Measurements from ENCODE around the gene STPG4.

STPG4 gene

GRCh38 chr2:47087051-47087450 is 68.1 kb downstream of the STPG4 start:
- Histone ChIP-seq H3K4me1 (ENCODE audit: insufficient read depth, low read length) (peaks cover 8% of the 10 kb centered on the region), H3K4me3 (ENCODE audit: low read length) (no peak overlapping the region), H3K36me3 (ENCODE audit: insufficient read depth, low read length) (no peaks in the 10 kb centered on the region), H3K9ac (ENCODE audit: low read depth, low read length) (no peak overlapping the region), H3K27me3 (ENCODE audit: insufficient read depth, low read length) (no peaks in the 10 kb centered on the region; the same call in 1 of the 2 replicates), H3K27ac (ENCODE audit: low read depth, low read length) (no peak overlapping the region), H3K9me3 (ENCODE audit: insufficient read depth, low read depth, low read length) (no peaks in the 10 kb centered on the region)
- WGBS = 92% methylated on average over 3 of the region's 3 CpGs

- no peak overlapping the region for H3K27ac ChIP-seq (ENCODE audit: low read depth, low read length)
- 89% methylated on average over 6 of the region's 6 CpGs for WGBS
- peaks cover 8% of the 10 kb centered on the region for H3K4me1 ChIP-seq (ENCODE audit: insufficient read depth, low read length)
Measured at GRCh38 chr2:47086571-47086970, 68.5 kb downstream of the STPG4 start.

GRCh38 chr2:47086054-47086471 is 69.0 kb downstream of the STPG4 start:
- Histone ChIP-seq H3K9ac (ENCODE audit: low read depth, low read length) (no peak overlapping the region), H3K9me3 (ENCODE audit: insufficient read depth, low read depth, low read length) (no peaks in the 10 kb centered on the region), H3K4me3 (ENCODE audit: low read length) (no peak overlapping the region), H3K27me3 (ENCODE audit: insufficient read depth, low read length) (no peaks in the 10 kb centered on the region; the same call in 1 of the 2 replicates), H3K27ac (ENCODE audit: low read depth, low read length) (no peak overlapping the region), H3K4me1 (ENCODE audit: insufficient read depth, low read length) (peaks cover 5% of the 10 kb centered on the region; the same call in 1 of the 2 replicates), H3K36me3 (ENCODE audit: insufficient read depth, low read length) (no peaks in the 10 kb centered on the region)
- WGBS = 85% methylated on average over 9 of the region's 9 CpGs

More at GRCh38 chr2:47086571-47086970, 68.5 kb downstream of the STPG4 start:
- Histone ChIP-seq H3K9ac (ENCODE audit: low read depth, low read length) (no peak overlapping the region), H3K27me3 (ENCODE audit: insufficient read depth, low read length) (no peaks in the 10 kb centered on the region; the same call in 1 of the 2 replicates), H3K4me3 (ENCODE audit: low read length) (no peak overlapping the region), H3K9me3 (ENCODE audit: insufficient read depth, low read depth, low read length) (no peaks in the 10 kb centered on the region), H3K36me3 (ENCODE audit: insufficient read depth, low read length) (no peaks in the 10 kb centered on the region)

- H3K27me3 ChIP-seq (ENCODE audit: insufficient read depth, low read length) = no peaks in the 10 kb centered on the region; the same call in 1 of the 2 replicates
- peaks cover 5% of the 10 kb centered on the region for H3K4me1 ChIP-seq (ENCODE audit: insufficient read depth, low read length)
- no peaks in the 10 kb centered on the region for H3K9me3 ChIP-seq (ENCODE audit: insufficient read depth, low read depth, low read length)
- no peak overlapping the region for H3K4me3 ChIP-seq (ENCODE audit: low read length)
- H3K36me3 ChIP-seq (ENCODE audit: insufficient read depth, low read length) = no peaks in the 10 kb centered on the region
- 90% methylated on average over 17 of the region's 17 CpGs for WGBS
- no peak overlapping the region for H3K9ac ChIP-seq (ENCODE audit: low read depth, low read length)
- no peak overlapping the region for H3K27ac ChIP-seq (ENCODE audit: low read depth, low read length)
Measured at GRCh38 chr2:47083886-47084687, 71.0 kb downstream of the STPG4 start.

- Histone ChIP-seq H3K27ac (ENCODE audit: low read depth, low read length) (no peak overlapping the region), H3K9me3 (ENCODE audit: insufficient read depth, low read depth, low read length) (no peaks in the 10 kb centered on the region), H3K4me3 (ENCODE audit: low read length) (no peak overlapping the region), H3K36me3 (ENCODE audit: insufficient read depth, low read length) (no peaks in the 10 kb centered on the region), H3K4me1 (ENCODE audit: insufficient read depth, low read length) (peaks cover 10% of the 10 kb centered on the region), H3K9ac (ENCODE audit: low read depth, low read length) (no peak overlapping the region), H3K27me3 (ENCODE audit: insufficient read depth, low read length) (no peaks in the 10 kb centered on the region)
- WGBS = 90% methylated on average over 3 of the region's 3 CpGs
Measured at GRCh38 chr2:47083485-47083884, 71.6 kb downstream of the STPG4 start.

- Histone ChIP-seq H3K9ac (ENCODE audit: low read depth, low read length) (no peak overlapping the region), H3K27ac (ENCODE audit: low read depth, low read length) (no peak overlapping the region), H3K36me3 (ENCODE audit: insufficient read depth, low read length) (no peaks in the 10 kb centered on the region), H3K4me3 (ENCODE audit: low read length) (no peak overlapping the region), H3K27me3 (ENCODE audit: insufficient read depth, low read length) (no peaks in the 10 kb centered on the region), H3K4me1 (ENCODE audit: insufficient read depth, low read length) (peaks cover 10% of the 10 kb centered on the region), H3K9me3 (ENCODE audit: insufficient read depth, low read depth, low read length) (no peaks in the 10 kb centered on the region)
- WGBS = 95% methylated on average over 6 of the region's 6 CpGs
Measured at GRCh38 chr2:47083005-47083404, 72.1 kb downstream of the STPG4 start.

GRCh38 chr2:47080888-47081301 is 74.2 kb downstream of the STPG4 start:
- Histone ChIP-seq H3K27ac (ENCODE audit: low read depth, low read length) (no peak overlapping the region), H3K9ac (ENCODE audit: low read depth, low read length) (no peak overlapping the region)
- WGBS = 94% methylated on average over 7 of the region's 7 CpGs

GRCh38 chr2:47079515-47080412 is 75.3 kb downstream of the STPG4 start:
- peaks cover 30% of the 10 kb centered on the region for H3K4me1 ChIP-seq (ENCODE audit: insufficient read depth, low read length)

More at GRCh38 chr2:47080888-47081301, 74.2 kb downstream of the STPG4 start:
- Histone ChIP-seq H3K4me3 (ENCODE audit: low read length) (no peak overlapping the region), H3K36me3 (ENCODE audit: insufficient read depth, low read length) (no peaks in the 10 kb centered on the region), H3K27me3 (ENCODE audit: insufficient read depth, low read length) (no peaks in the 10 kb centered on the region), H3K4me1 (ENCODE audit: insufficient read depth, low read length) (peaks cover 25% of the 10 kb centered on the region), H3K9me3 (ENCODE audit: insufficient read depth, low read depth, low read length) (no peaks in the 10 kb centered on the region)

GRCh38 chr2:47078541-47079482 is 76.3 kb downstream of the STPG4 start:
- Histone ChIP-seq H3K4me3 (ENCODE audit: low read length) (no peak overlapping the region), H3K27ac (ENCODE audit: low read depth, low read length) (no peak overlapping the region), H3K4me1 (ENCODE audit: insufficient read depth, low read length) (peaks cover 30% of the 10 kb centered on the region), H3K9ac (ENCODE audit: low read depth, low read length) (no peak overlapping the region), H3K9me3 (ENCODE audit: insufficient read depth, low read depth, low read length) (no peaks in the 10 kb centered on the region), H3K27me3 (ENCODE audit: insufficient read depth, low read length) (no peaks in the 10 kb centered on the region), H3K36me3 (ENCODE audit: insufficient read depth, low read length) (no peaks in the 10 kb centered on the region)
- 84% methylated on average over 16 of the region's 17 CpGs for WGBS

More at GRCh38 chr2:47079515-47080412, 75.3 kb downstream of the STPG4 start:
- no peak overlapping the region for H3K9ac ChIP-seq (ENCODE audit: low read depth, low read length)
- H3K27me3 ChIP-seq (ENCODE audit: insufficient read depth, low read length) = no peaks in the 10 kb centered on the region
- no peaks in the 10 kb centered on the region for H3K9me3 ChIP-seq (ENCODE audit: insufficient read depth, low read depth, low read length)
- 81% methylated on average over 11 of the region's 11 CpGs for WGBS
- H3K27ac ChIP-seq (ENCODE audit: low read depth, low read length) = no peak overlapping the region
- H3K36me3 ChIP-seq (ENCODE audit: insufficient read depth, low read length) = no peaks in the 10 kb centered on the region
- H3K4me3 ChIP-seq (ENCODE audit: low read length) = no peak overlapping the region

- H3K36me3 ChIP-seq (ENCODE audit: insufficient read depth, low read length) = no peaks in the 10 kb centered on the region
- 83% methylated on average over 8 of the region's 9 CpGs for WGBS
- no peak overlapping the region for H3K9ac ChIP-seq (ENCODE audit: low read depth, low read length)
- H3K4me1 ChIP-seq (ENCODE audit: insufficient read depth, low read length) = peaks cover 30% of the 10 kb centered on the region
- H3K27ac ChIP-seq (ENCODE audit: low read depth, low read length) = peak overlapping the region; percentile 31; the same call in 1 of the 2 replicates
- no peak overlapping the region for H3K4me3 ChIP-seq (ENCODE audit: low read length)
- H3K27me3 ChIP-seq (ENCODE audit: insufficient read depth, low read length) = no peaks in the 10 kb centered on the region
- no peaks in the 10 kb centered on the region for H3K9me3 ChIP-seq (ENCODE audit: insufficient read depth, low read depth, low read length)
Measured at GRCh38 chr2:47077442-47078117, 77.5 kb downstream of the STPG4 start.
